ENCODE measurements around the gene DRC3.
A peak's percentile ranks its signal among the peaks of the same experiment; 100 is the strongest.

The DRC3 gene

DNA sequence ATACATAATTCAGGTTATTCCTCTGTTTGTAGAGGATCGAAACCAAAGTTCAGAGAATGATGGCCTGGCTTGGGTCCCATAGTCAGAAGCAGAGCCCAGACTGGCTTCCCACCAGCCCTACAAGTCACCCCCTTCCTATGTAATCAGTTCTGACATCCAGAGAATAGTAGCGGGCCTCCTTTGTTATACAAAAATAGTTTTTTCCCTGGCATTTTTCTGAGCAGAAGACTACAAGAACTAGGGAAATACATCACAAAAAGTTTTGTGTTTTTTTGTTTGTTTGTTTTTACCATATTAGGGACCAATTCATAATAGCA, 47.1 kb downstream of the DRC3 start:
- H3K9ac ChIP-seq (ENCODE audit: low read length), result no peak overlapping the region
- H3K36me3 ChIP-seq (ENCODE audit: control insufficient read depth in 1 of 2, insufficient read depth in 2 of 2, low read length in 2 of 2), result peaks cover 12 to 22% of the 10 kb centered on the region in 2 experiments
- no peaks in the 10 kb centered on the region for H3K79me1 ChIP-seq (ENCODE audit: low read length)
- no CpG with 5 or more reads among the region's 2 CpGs for WGBS (ENCODE audit: extremely low coverage, insufficient coverage, insufficient read length)
- H3K14ac ChIP-seq (ENCODE audit: low read length), result no peak overlapping the region
- no peak overlapping the region for H3K27ac ChIP-seq (ENCODE audit: low read depth, low read length)
- no peak overlapping the region for H2AK5ac ChIP-seq (ENCODE audit: low read length)
- H3K27me3 ChIP-seq (ENCODE audit: insufficient read depth, low read length), result no peaks in the 10 kb centered on the region
- DNase-seq, result no peak
- no peak overlapping the region for H2BK5ac ChIP-seq (ENCODE audit: low read depth, low read length, poor library complexity)
- no peak overlapping the region for H3K4me2 ChIP-seq (ENCODE audit: low read length)
- no peak overlapping the region for H4K91ac ChIP-seq (ENCODE audit: low read depth, low read length)
- no peak overlapping the region for H4K12ac ChIP-seq (ENCODE audit: low read depth, low read length)
- H3K4me3 ChIP-seq (ENCODE audit: low read depth, low read length), result no peak overlapping the region
- no peak overlapping the region for H4K8ac ChIP-seq (ENCODE audit: low read depth, low read length)
- H3K9me3 ChIP-seq (ENCODE audit: insufficient read depth, low read depth, low read length), result no peaks in the 10 kb centered on the region
- H3K4ac ChIP-seq (ENCODE audit: low read depth, low read length), result no peak overlapping the region
- H3K79me2 ChIP-seq (ENCODE audit: control insufficient read depth, insufficient read depth, low read length, poor library complexity), result no peaks in the 10 kb centered on the region
- no peak overlapping the region for H2BK120ac ChIP-seq (ENCODE audit: insufficient read depth, low read length, poor library complexity)
- H3K23ac ChIP-seq (ENCODE audit: low read length), result no peak overlapping the region
- no peaks in the 10 kb centered on the region for H3K4me1 ChIP-seq (ENCODE audit: control insufficient read depth in 1 of 2, insufficient read depth in 2 of 2, low read length in 2 of 2)
- no peak overlapping the region for H3K18ac ChIP-seq (ENCODE audit: low read length)
- H2AFZ ChIP-seq (ENCODE audit: insufficient read depth, low read length, poor library complexity), result no peak overlapping the region
- H2BK12ac ChIP-seq (ENCODE audit: low read length), result no peak overlapping the region

GRCh38 chr17:18020971-18021370, 48.3 kb downstream of the DRC3 start:
- Histone ChIP-seq H4K12ac (ENCODE audit: low read depth, low read length) (no peak overlapping the region), H4K91ac (ENCODE audit: low read depth, low read length) (no peak overlapping the region), H3K79me2 (ENCODE audit: control insufficient read depth, insufficient read depth, low read length, poor library complexity) (no peaks in the 10 kb centered on the region), H3K27me3 (ENCODE audit: insufficient read depth, low read length) (no peaks in the 10 kb centered on the region), H3K4me1 (ENCODE audit: control insufficient read depth in 1 of 2, insufficient read depth in 2 of 2, low read length in 2 of 2) (no peaks in the 10 kb centered on the region), H4K8ac (ENCODE audit: low read depth, low read length) (no peak overlapping the region), H3K14ac (ENCODE audit: low read length) (no peak overlapping the region), H2BK5ac (ENCODE audit: low read depth, low read length, poor library complexity) (no peak overlapping the region), H3K9me3 (ENCODE audit: insufficient read depth, low read depth, low read length) (no peaks in the 10 kb centered on the region), H3K4me3 (ENCODE audit: low read depth, low read length) (no peak overlapping the region), H3K79me1 (ENCODE audit: low read length) (no peaks in the 10 kb centered on the region), H2AK5ac (ENCODE audit: low read length) (no peak overlapping the region), H3K9ac (ENCODE audit: low read length) (no peak overlapping the region), H3K4ac (ENCODE audit: low read depth, low read length) (no peak overlapping the region), H3K27ac (ENCODE audit: low read depth, low read length) (no peak overlapping the region), H3K23ac (ENCODE audit: low read length) (no peak overlapping the region), H3K4me2 (ENCODE audit: low read length) (no peak overlapping the region), H2AFZ (ENCODE audit: insufficient read depth, low read length, poor library complexity) (no peak overlapping the region), H2BK120ac (ENCODE audit: insufficient read depth, low read length, poor library complexity) (no peak overlapping the region), H3K18ac (ENCODE audit: low read length) (no peak overlapping the region), H2BK12ac (ENCODE audit: low read length) (no peak overlapping the region), H3K36me3 (ENCODE audit: control insufficient read depth in 1 of 2, insufficient read depth in 2 of 2, low read length in 2 of 2) (peaks cover 7 to 17% of the 10 kb centered on the region in 2 experiments)
- WGBS (ENCODE audit: extremely low coverage, insufficient coverage, insufficient read length), result no CpG with 5 or more reads among the region's 6 CpGs
- no peak for DNase-seq

DNA sequence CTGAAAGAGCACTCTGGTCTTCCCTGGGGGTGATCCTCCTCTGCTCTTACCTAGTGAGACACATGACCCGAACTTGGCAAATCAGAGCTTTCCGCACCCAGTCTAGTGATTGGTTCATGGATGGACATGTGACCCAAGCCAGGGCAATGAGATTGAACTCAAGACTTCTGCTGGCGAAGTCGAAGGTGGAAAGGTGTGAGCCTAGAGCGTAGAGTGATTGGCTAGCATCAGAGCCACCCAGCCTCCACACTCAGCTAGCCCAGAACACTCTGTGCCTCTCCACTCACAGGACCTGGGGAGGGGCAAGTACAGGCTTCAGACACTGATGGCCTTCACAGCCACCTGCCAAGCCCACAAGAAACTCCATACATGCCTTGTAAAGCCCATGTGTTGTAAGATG, 48.7 kb downstream of the DRC3 start:
- H3K27me3 ChIP-seq (ENCODE audit: insufficient read depth, low read length), result no peaks in the 10 kb centered on the region
- no peak overlapping the region for H2AFZ ChIP-seq (ENCODE audit: insufficient read depth, low read length, poor library complexity)
- H4K8ac ChIP-seq (ENCODE audit: low read depth, low read length), result no peak overlapping the region
- WGBS (ENCODE audit: extremely low coverage, insufficient coverage, insufficient read length), result no CpG with 5 or more reads among the region's 5 CpGs
- H3K14ac ChIP-seq (ENCODE audit: low read length), result no peak overlapping the region
- H2BK5ac ChIP-seq (ENCODE audit: low read depth, low read length, poor library complexity), result no peak overlapping the region
- H2BK120ac ChIP-seq (ENCODE audit: insufficient read depth, low read length, poor library complexity), result no peak overlapping the region
- H3K23ac ChIP-seq (ENCODE audit: low read length), result no peak overlapping the region
- no peak overlapping the region for H3K4me2 ChIP-seq (ENCODE audit: low read length)
- no peak overlapping the region for H4K12ac ChIP-seq (ENCODE audit: low read depth, low read length)
- H3K9me3 ChIP-seq (ENCODE audit: insufficient read depth, low read depth, low read length), result no peaks in the 10 kb centered on the region
- no peak overlapping the region for H4K91ac ChIP-seq (ENCODE audit: low read depth, low read length)
- no peak overlapping the region for H3K18ac ChIP-seq (ENCODE audit: low read length)
- H3K79me1 ChIP-seq (ENCODE audit: low read length), result no peaks in the 10 kb centered on the region
- H3K36me3 ChIP-seq (ENCODE audit: control insufficient read depth in 1 of 2, insufficient read depth in 2 of 2, low read length in 2 of 2), result peaks cover 7 to 16% of the 10 kb centered on the region in 2 experiments
- H3K27ac ChIP-seq (ENCODE audit: low read depth, low read length), result no peak overlapping the region
- no peak for DNase-seq
- peaks cover 2 to 3% of the 10 kb centered on the region in 2 experiments for H3K4me1 ChIP-seq (ENCODE audit: control insufficient read depth in 1 of 2, insufficient read depth in 2 of 2, low read length in 2 of 2)
- H2AK5ac ChIP-seq (ENCODE audit: low read length), result no peak overlapping the region
- no peak overlapping the region for H3K4ac ChIP-seq (ENCODE audit: low read depth, low read length)
- H3K4me3 ChIP-seq (ENCODE audit: low read depth, low read length), result no peak overlapping the region
- no peak overlapping the region for H2BK12ac ChIP-seq (ENCODE audit: low read length)
- no peak overlapping the region for H3K9ac ChIP-seq (ENCODE audit: low read length)
- no peaks in the 10 kb centered on the region for H3K79me2 ChIP-seq (ENCODE audit: control insufficient read depth, insufficient read depth, low read length, poor library complexity)

GRCh38 chr17:18025241-18025944, 52.7 kb downstream of the DRC3 start:
- Histone ChIP-seq H3K79me1 (ENCODE audit: low read length) (no peaks in the 10 kb centered on the region), H4K91ac (ENCODE audit: low read depth, low read length) (no peak overlapping the region), H3K23ac (ENCODE audit: low read length) (no peak overlapping the region), H2BK120ac (ENCODE audit: insufficient read depth, low read length, poor library complexity) (no peak overlapping the region), H3K4me1 (ENCODE audit: control insufficient read depth in 1 of 2, insufficient read depth in 2 of 2, low read length in 2 of 2) (peaks cover 8 to 12% of the 10 kb centered on the region in 2 experiments), H2AFZ (ENCODE audit: insufficient read depth, low read length, poor library complexity) (no peak overlapping the region), H3K9me3 (ENCODE audit: insufficient read depth, low read depth, low read length) (no peaks in the 10 kb centered on the region), H4K8ac (ENCODE audit: low read depth, low read length) (no peak overlapping the region), H3K27ac (ENCODE audit: low read depth, low read length) (no peak overlapping the region), H3K18ac (ENCODE audit: low read length) (no peak overlapping the region), H3K4me2 (ENCODE audit: low read length) (no peak overlapping the region), H3K4me3 (ENCODE audit: low read depth, low read length) (no peak overlapping the region), H2BK12ac (ENCODE audit: low read length) (no peak overlapping the region), H3K27me3 (ENCODE audit: insufficient read depth, low read length) (no peaks in the 10 kb centered on the region), H3K9ac (ENCODE audit: low read length) (no peak overlapping the region), H3K4ac (ENCODE audit: low read depth, low read length) (no peak overlapping the region), H3K36me3 (ENCODE audit: control insufficient read depth in 1 of 2, insufficient read depth in 2 of 2, low read length in 2 of 2) (peaks cover 8 to 16% of the 10 kb centered on the region in 2 experiments), H2BK5ac (ENCODE audit: low read depth, low read length, poor library complexity) (no peak overlapping the region), H3K79me2 (ENCODE audit: control insufficient read depth, insufficient read depth, low read length, poor library complexity) (peaks cover 2% of the 10 kb centered on the region), H3K14ac (ENCODE audit: low read length) (no peak overlapping the region), H4K12ac (ENCODE audit: low read depth, low read length) (no peak overlapping the region), H2AK5ac (ENCODE audit: low read length) (no peak overlapping the region)
- WGBS (ENCODE audit: extremely low coverage, insufficient coverage, insufficient read length), result no CpG with 5 or more reads among the region's 5 CpGs
- peak in 1 of 2 donors; percentile 24 for DNase-seq

Data from trophoblast cell (in vitro differentiated cells and primary cell).